Keratinocyte (primary cell): ENCODE results near the gene CRB2. TPM values are rescaled to one million over a fixed set of nuclear protein-coding genes. Genes with fewer than 3 reads are reported as not detected.

Experiments used
- DNase-seq: peaks from one replicate; pipeline ENCODE4 v3.0.0-alpha.2; 2011; ENCODE audit warnings: low read depth, missing footprints, low spot score
- FAIRE-seq: peaks from 2 replicates; lab custom pipeline; 2011; peaks lifted over from hg19 to GRCh38; lab: Jason Lieb, UNC
- H2AFZ ChIP-seq: 2 replicates; pipeline ENCODE4 v1.6.0; 2012; ENCODE audit warnings: low read length, control low read depth, inconsistent platforms; ENCODE audit not compliant: control insufficient read depth
- H3K27ac ChIP-seq: 2 replicates; pipeline ENCODE4 v1.5.1; 2011; ENCODE audit warnings: low read length; ENCODE audit not compliant: control insufficient read depth, insufficient read depth
- H3K27me3 ChIP-seq: 3 replicates; pipeline ENCODE4 v1.6.0; 2011; ENCODE audit warnings: low read length; ENCODE audit not compliant: control insufficient read depth, insufficient read depth; ENCODE audit errors: extremely low read depth
- H3K36me3 ChIP-seq, 2 experiments: 2 replicates in 1 of 2; 3 replicates in 1 of 2; pipeline ENCODE4 v1.5.1; 2011; ENCODE audit warnings: low read length in 2 of 2, mild to moderate bottlenecking in 1 of 2; ENCODE audit not compliant: control insufficient read depth in 2 of 2, insufficient read depth in 2 of 2; ENCODE audit errors: extremely low read depth in 1 of 2
- H3K4me1 ChIP-seq: 3 replicates; pipeline ENCODE4 v1.5.1; 2011; ENCODE audit warnings: low read length; ENCODE audit not compliant: control insufficient read depth, insufficient read depth; ENCODE audit errors: extremely low read depth
- H3K4me2 ChIP-seq: 3 replicates; pipeline ENCODE4 v1.6.0; 2011; ENCODE audit warnings: low read depth, low read length; ENCODE audit not compliant: control insufficient read depth, insufficient read depth; ENCODE audit errors: extremely low read depth
- H3K4me3 ChIP-seq, 3 experiments: fragments of 200-600 bp in 1 of 3; sonication (generic) in 1 of 3; 2 replicates in 2 of 3; 3 replicates in 1 of 3; pipeline ENCODE4 v1.5.1; 2011 to 2016; ENCODE audit warnings: low read length in 3 of 3, mild to moderate bottlenecking in 3 of 3, control low read depth in 2 of 3, inconsistent platforms in 1 of 3, low read depth in 1 of 3, mixed read lengths in 1 of 3, mixed run types in 1 of 3, moderate library complexity in 1 of 3; ENCODE audit not compliant: control insufficient read depth in 2 of 3, insufficient read depth in 2 of 3; ENCODE audit errors: extremely low read depth in 1 of 3
- H3K79me2 ChIP-seq: 2 replicates; pipeline ENCODE4 v1.6.0; 2012; ENCODE audit warnings: low read length; ENCODE audit not compliant: control insufficient read depth, insufficient read depth
- H3K9ac ChIP-seq: 3 replicates; pipeline ENCODE4 v1.6.0; 2011; ENCODE audit warnings: low read length; ENCODE audit not compliant: control insufficient read depth, insufficient read depth; ENCODE audit errors: extremely low read depth
- H3K9me1 ChIP-seq: 3 replicates; pipeline ENCODE4 v1.6.0; 2011; ENCODE audit warnings: low read length; ENCODE audit not compliant: control insufficient read depth, insufficient read depth; ENCODE audit errors: extremely low read depth
- H3K9me3 ChIP-seq: 2 replicates; pipeline ENCODE4 v1.5.1; 2012; ENCODE audit warnings: low read depth, low read length; ENCODE audit not compliant: control insufficient read depth
- H4K20me1 ChIP-seq: 3 replicates; pipeline ENCODE4 v1.6.0; 2011; ENCODE audit warnings: low read length; ENCODE audit not compliant: control insufficient read depth, insufficient read depth; ENCODE audit errors: extremely low read depth
- CTCF ChIP-seq, 3 experiments: IDR thresholded peaks in 1 of 3; conservative IDR thresholded peaks in 1 of 3; optimal IDR thresholded peaks in 1 of 3; 2 replicates in 2 of 3; 3 replicates in 1 of 3; pipeline versions ENCODE3 to v1.5.1; 2011; ENCODE audit warnings: low read length in 3 of 3, mild to moderate bottlenecking in 3 of 3, moderate library complexity in 2 of 3, control low read depth in 1 of 3, inconsistent platforms in 1 of 3; ENCODE audit not compliant: insufficient read depth in 2 of 3; ENCODE audit errors: extremely low read depth in 1 of 3
- EZH2 ChIP-seq: IDR thresholded peaks from one replicate; pipeline ENCODE4 v1.6.1; 2012; ENCODE audit warnings: inconsistent platforms, mild to moderate bottlenecking, low read length, moderate library complexity
- dilution Hi-C: fragments of 300-500 bp; cut with MboI; formaldehyde crosslinking; loops from one replicate; pipeline ENCODE4 v1.7.0; 2020; ENCODE audit warnings: low sequenced_read_pairs; ENCODE audit not compliant: extremely low pct_ligation_motif_present
- polyA plus RNA-seq, 5 experiments: library from polyadenylated mRNA; depleted of rRNA in 3 of 5; stranded (reverse) in 3 of 5; stranded (forward) in 1 of 5; unstranded in 1 of 5; fragments of >200 nt; gene quantifications; 1 replicate in 1 of 5; 2 replicates in 3 of 5; 3 replicates in 1 of 5; pipeline versions ENCODE4 v1.2.1 to v1.2.3, GENCODE V29; 2011 to 2012; ENCODE audit warnings: missing spikeins in 2 of 5, low read depth in 1 of 5, low replicate concordance in 1 of 5

The CRB2 gene
- polyA plus RNA-seq, 1 donor (not counting 4 experiments of a cell fraction or from before 2014, with no cell fraction given), result not detected

GRCh38 chr9:123370526-123371227 is 14.7 kb downstream of the CRB2 start:
- no peak for DNase-seq
- dilution Hi-C loops, result no loop called here
- Histone ChIP-seq H3K9me1 (no peaks in the 10 kb centered on the region), H3K9ac (no peak overlapping the region), H3K4me2 (no peak overlapping the region), H4K20me1 (no peaks in the 10 kb centered on the region), H2AFZ (no peak overlapping the region), H3K27ac (no peak overlapping the region), H3K9me3 (no peaks in the 10 kb centered on the region), H3K4me3 (no peak overlapping the region), H3K4me1 (no peaks in the 10 kb centered on the region), H3K36me3 (no peaks in the 10 kb centered on the region), H3K27me3 (peaks cover 60% of the 10 kb centered on the region), H3K79me2 (no peaks in the 10 kb centered on the region)
- no peak for TF ChIP-seq CTCF (optimal IDR thresholded peaks at IDR 0.05 in 1 of 3, IDR thresholded peaks at IDR 0.05 in 1 of 3, conservative IDR thresholded peaks at IDR 0.05 in 1 of 3; ENCODE audit: extremely low read depth in 1 of 3, insufficient read depth in 2 of 3, low read length in 3 of 3)
- TF ChIP-seq EZH2, result no peak
- FAIRE-seq, result no peak

GRCh38 chr9:123371228-123371584 is 15.2 kb downstream of the CRB2 start:
- dilution Hi-C loops, result no loop called here
- no peak for FAIRE-seq
- peaks cover 66% of the 10 kb centered on the region for H3K27me3 ChIP-seq

More at GRCh38 chr9:123371228-123371584, 15.2 kb downstream of the CRB2 start:
- Histone ChIP-seq H3K4me3 (no peak overlapping the region), H2AFZ (no peak overlapping the region), H3K27ac (no peak overlapping the region), H3K9ac (no peak overlapping the region), H3K4me1 (no peaks in the 10 kb centered on the region), H3K79me2 (no peaks in the 10 kb centered on the region), H3K9me3 (no peaks in the 10 kb centered on the region), H3K4me2 (no peak overlapping the region), H4K20me1 (no peaks in the 10 kb centered on the region), H3K9me1 (no peaks in the 10 kb centered on the region), H3K36me3 (no peaks in the 10 kb centered on the region)
- DNase-seq, result no peak
- TF ChIP-seq EZH2 (no peak), CTCF (optimal IDR thresholded peaks at IDR 0.05 in 1 of 3, IDR thresholded peaks at IDR 0.05 in 1 of 3, conservative IDR thresholded peaks at IDR 0.05 in 1 of 3; ENCODE audit: extremely low read depth in 1 of 3, insufficient read depth in 2 of 3, low read length in 3 of 3) (no peak)
